GM23338 (cell line): ENCODE results near the gene PALMD. TPM values are rescaled to one million over a fixed set of nuclear protein-coding genes. Genes with fewer than 3 reads are reported as not detected.

Experiments
- ATAC-seq: fragments of 200-7000 bp; cut with Tn5 transposase; 3 replicates; pipeline ENCODE4 v1.9.1; 2020
- DNase-seq: peaks from one replicate; pipeline ENCODE4 v3.0.0-alpha.2; 2015; ENCODE audit warnings: low spot score
- H2AFZ ChIP-seq: fragments of 200-600 bp; sonication (generic); 2 replicates; pipeline ENCODE4 v1.8.0; 2016; ENCODE audit warnings: antibody characterized with exemption, mild to moderate bottlenecking, moderate library complexity
- H3F3A ChIP-seq: fragments of 200-600 bp; sonication (generic); replicated peaks from 2 replicates; pipeline ENCODE4 v1.8.0; 2017; ENCODE audit warnings: antibody characterized with exemption, mixed run types, low read depth
- H3K27ac ChIP-seq: fragments of 200-600 bp; sonication (generic); 2 replicates; pipeline ENCODE4 v1.6.1; 2016; ENCODE audit warnings: low read depth
- H3K27me3 ChIP-seq: fragments of 200-600 bp; sonication (generic); 2 replicates; pipeline ENCODE4 v1.8.0; 2016; ENCODE audit warnings: mild to moderate bottlenecking, mixed run types, moderate library complexity; ENCODE audit not compliant: insufficient read depth
- H3K36me3 ChIP-seq: fragments of 200-600 bp; sonication (generic); 2 replicates; pipeline ENCODE4 v1.8.0; 2016; ENCODE audit warnings: mild to moderate bottlenecking; ENCODE audit not compliant: insufficient read depth
- H3K4me1 ChIP-seq: fragments of 200-600 bp; sonication (generic); 2 replicates; pipeline ENCODE4 v1.8.0; 2016; ENCODE audit warnings: mild to moderate bottlenecking, moderate library complexity; ENCODE audit not compliant: insufficient read depth
- H3K4me2 ChIP-seq: fragments of 200-600 bp; sonication (generic); 2 replicates; pipeline ENCODE4 v1.7.1; 2017; ENCODE audit warnings: mixed run types
- H3K4me3 ChIP-seq: fragments of 200-600 bp; sonication (generic); 2 replicates; pipeline ENCODE4 v1.6.1; 2016; ENCODE audit warnings: mixed run types
- H3K79me2 ChIP-seq: fragments of 200-600 bp; sonication (generic); replicated peaks from 2 replicates; pipeline ENCODE4 v1.8.0; 2017; ENCODE audit warnings: mild to moderate bottlenecking; ENCODE audit not compliant: insufficient read depth
- H3K9me2 ChIP-seq: fragments of 200-600 bp; sonication (generic); 2 replicates; pipeline ENCODE4 v1.8.0; 2017; ENCODE audit not compliant: insufficient read depth
- H4K20me1 ChIP-seq: fragments of 200-600 bp; sonication (generic); replicated peaks from 2 replicates; pipeline ENCODE4 v1.8.0; 2017; ENCODE audit warnings: mild to moderate bottlenecking; ENCODE audit not compliant: insufficient read depth
- H3K27ac Mint-ChIP-seq: 2 replicates; pipeline ENCODE4 v1.8.0; 2020; ENCODE audit warnings: inconsistent platforms, mild to moderate bottlenecking, moderate library complexity, mixed read lengths
- H3K27me3 Mint-ChIP-seq: 3 replicates; pipeline ENCODE4 v1.8.0; 2022; ENCODE audit warnings: low read depth, mild to moderate bottlenecking, moderate library complexity, mixed read lengths, inconsistent platforms; ENCODE audit not compliant: insufficient read depth, poor library complexity
- H3K36me3 Mint-ChIP-seq: 3 replicates; pipeline ENCODE4 v1.8.0; 2021; ENCODE audit warnings: low read depth, mild to moderate bottlenecking, inconsistent platforms, moderate library complexity, mixed read lengths
- H3K4me1 Mint-ChIP-seq: 3 replicates; pipeline ENCODE4 v1.8.0; 2020; ENCODE audit warnings: mild to moderate bottlenecking, inconsistent platforms, mixed read lengths
- H3K4me3 Mint-ChIP-seq: 3 replicates; pipeline ENCODE4 v1.8.0; 2021; ENCODE audit warnings: moderate library complexity, mild to moderate bottlenecking, inconsistent platforms, mixed read lengths
- H3K9me3 Mint-ChIP-seq: 3 replicates; pipeline ENCODE4 v1.8.0; 2020; ENCODE audit warnings: moderate library complexity, mild to moderate bottlenecking, inconsistent platforms, mixed read lengths
- CTCF ChIP-seq, 2 experiments: fragments of 200-600 bp in 1 of 2; sonication (generic) in 1 of 2; conservative IDR thresholded peaks; 2 replicates each; pipeline versions ENCODE4 v1.5.1 to v1.6.1; 2016 to 2017; ENCODE audit warnings: antibody characterized with exemption in 2 of 2, low read depth in 2 of 2, mild to moderate bottlenecking in 2 of 2, moderate library complexity in 1 of 2
- EZH2 ChIP-seq: fragments of 200-600 bp; sonication (generic); IDR thresholded peaks from one replicate; pipeline ENCODE4 v1.8.0; 2017; ENCODE audit warnings: antibody characterized with exemption, mild to moderate bottlenecking, low read depth; ENCODE audit not compliant: unreplicated experiment
- EZH2phosphoT487 ChIP-seq: fragments of 200-600 bp; sonication (generic); IDR thresholded peaks from one replicate; pipeline ENCODE4 v1.8.1; 2018; ENCODE audit warnings: antibody characterized with exemption; ENCODE audit not compliant: unreplicated experiment
- JUNB ChIP-seq: IDR thresholded peaks from one replicate; pipeline ENCODE4 v1.6.1; 2016; ENCODE audit warnings: antibody characterized with exemption; ENCODE audit not compliant: unreplicated experiment
- POLR2AphosphoS5 ChIP-seq: IDR thresholded peaks from 2 replicates; pipeline ENCODE4 v1.6.1; 2016; ENCODE audit warnings: antibody characterized with exemption, low read depth
- STAT1 ChIP-seq: IDR thresholded peaks from one replicate; pipeline ENCODE4 v1.6.1; 2016; ENCODE audit warnings: antibody characterized with exemption; ENCODE audit not compliant: unreplicated experiment
- ZNF114 ChIP-seq: fragments of 250-450 bp; sonication (Bioruptor Pico); IDR thresholded peaks from 2 replicates; pipeline ENCODE4 v1.5.0; 2020; ENCODE audit warnings: mild to moderate bottlenecking, moderate library complexity
- ZNF331 ChIP-seq: fragments of 250-450 bp; sonication (Bioruptor Pico); IDR thresholded peaks from 2 replicates; pipeline ENCODE4 v1.5.0; 2020; ENCODE audit warnings: low read depth, mild to moderate bottlenecking, moderate library complexity
- polyA plus RNA-seq: library from polyadenylated mRNA; unstranded; fragments of >200 nt; fragmentation: Nextera tagmentation; extraction: Ambion mirVana; gene quantifications from 2 replicates; pipeline ENCODE4 v1.2.1, GENCODE V29; 2016
- total RNA-seq: library from RNA; depleted of rRNA; stranded (reverse); fragments of >200 nt; shearing (Covaris generic); gene quantifications from 2 replicates; pipeline ENCODE4 v1.2.3, GENCODE V29; 2014
- TF ChIP-seq, protein P1 (sequence below): IDR thresholded peaks from 2 replicates; pipeline ENCODE4 v1.6.1; 2016; ENCODE audit warnings: antibody characterized with exemption
- TF ChIP-seq, protein P2 (sequence below): fragments of 250-450 bp; sonication (Bioruptor Pico); IDR thresholded peaks from 2 replicates; pipeline ENCODE4 v1.5.0; 2020; ENCODE audit warnings: mild to moderate bottlenecking, moderate library complexity
- TF ChIP-seq, protein P3 (sequence below): IDR thresholded peaks from one replicate; pipeline ENCODE4 v1.6.1; 2018; ENCODE audit warnings: antibody characterized with exemption; ENCODE audit not compliant: unreplicated experiment

PALMD gene
- total and polyA plus RNA-seq, 2 experiments from 2014 or later: not detected

- TF ChIP-seq, protein P1, sequence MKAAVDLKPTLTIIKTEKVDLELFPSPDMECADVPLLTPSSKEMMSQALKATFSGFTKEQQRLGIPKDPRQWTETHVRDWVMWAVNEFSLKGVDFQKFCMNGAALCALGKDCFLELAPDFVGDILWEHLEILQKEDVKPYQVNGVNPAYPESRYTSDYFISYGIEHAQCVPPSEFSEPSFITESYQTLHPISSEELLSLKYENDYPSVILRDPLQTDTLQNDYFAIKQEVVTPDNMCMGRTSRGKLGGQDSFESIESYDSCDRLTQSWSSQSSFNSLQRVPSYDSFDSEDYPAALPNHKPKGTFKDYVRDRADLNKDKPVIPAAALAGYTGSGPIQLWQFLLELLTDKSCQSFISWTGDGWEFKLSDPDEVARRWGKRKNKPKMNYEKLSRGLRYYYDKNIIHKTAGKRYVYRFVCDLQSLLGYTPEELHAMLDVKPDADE: no peak
- TF ChIP-seq EZH2phosphoT487 (no peak), EZH2 (no peak)
- TF ChIP-seq, protein P2, sequence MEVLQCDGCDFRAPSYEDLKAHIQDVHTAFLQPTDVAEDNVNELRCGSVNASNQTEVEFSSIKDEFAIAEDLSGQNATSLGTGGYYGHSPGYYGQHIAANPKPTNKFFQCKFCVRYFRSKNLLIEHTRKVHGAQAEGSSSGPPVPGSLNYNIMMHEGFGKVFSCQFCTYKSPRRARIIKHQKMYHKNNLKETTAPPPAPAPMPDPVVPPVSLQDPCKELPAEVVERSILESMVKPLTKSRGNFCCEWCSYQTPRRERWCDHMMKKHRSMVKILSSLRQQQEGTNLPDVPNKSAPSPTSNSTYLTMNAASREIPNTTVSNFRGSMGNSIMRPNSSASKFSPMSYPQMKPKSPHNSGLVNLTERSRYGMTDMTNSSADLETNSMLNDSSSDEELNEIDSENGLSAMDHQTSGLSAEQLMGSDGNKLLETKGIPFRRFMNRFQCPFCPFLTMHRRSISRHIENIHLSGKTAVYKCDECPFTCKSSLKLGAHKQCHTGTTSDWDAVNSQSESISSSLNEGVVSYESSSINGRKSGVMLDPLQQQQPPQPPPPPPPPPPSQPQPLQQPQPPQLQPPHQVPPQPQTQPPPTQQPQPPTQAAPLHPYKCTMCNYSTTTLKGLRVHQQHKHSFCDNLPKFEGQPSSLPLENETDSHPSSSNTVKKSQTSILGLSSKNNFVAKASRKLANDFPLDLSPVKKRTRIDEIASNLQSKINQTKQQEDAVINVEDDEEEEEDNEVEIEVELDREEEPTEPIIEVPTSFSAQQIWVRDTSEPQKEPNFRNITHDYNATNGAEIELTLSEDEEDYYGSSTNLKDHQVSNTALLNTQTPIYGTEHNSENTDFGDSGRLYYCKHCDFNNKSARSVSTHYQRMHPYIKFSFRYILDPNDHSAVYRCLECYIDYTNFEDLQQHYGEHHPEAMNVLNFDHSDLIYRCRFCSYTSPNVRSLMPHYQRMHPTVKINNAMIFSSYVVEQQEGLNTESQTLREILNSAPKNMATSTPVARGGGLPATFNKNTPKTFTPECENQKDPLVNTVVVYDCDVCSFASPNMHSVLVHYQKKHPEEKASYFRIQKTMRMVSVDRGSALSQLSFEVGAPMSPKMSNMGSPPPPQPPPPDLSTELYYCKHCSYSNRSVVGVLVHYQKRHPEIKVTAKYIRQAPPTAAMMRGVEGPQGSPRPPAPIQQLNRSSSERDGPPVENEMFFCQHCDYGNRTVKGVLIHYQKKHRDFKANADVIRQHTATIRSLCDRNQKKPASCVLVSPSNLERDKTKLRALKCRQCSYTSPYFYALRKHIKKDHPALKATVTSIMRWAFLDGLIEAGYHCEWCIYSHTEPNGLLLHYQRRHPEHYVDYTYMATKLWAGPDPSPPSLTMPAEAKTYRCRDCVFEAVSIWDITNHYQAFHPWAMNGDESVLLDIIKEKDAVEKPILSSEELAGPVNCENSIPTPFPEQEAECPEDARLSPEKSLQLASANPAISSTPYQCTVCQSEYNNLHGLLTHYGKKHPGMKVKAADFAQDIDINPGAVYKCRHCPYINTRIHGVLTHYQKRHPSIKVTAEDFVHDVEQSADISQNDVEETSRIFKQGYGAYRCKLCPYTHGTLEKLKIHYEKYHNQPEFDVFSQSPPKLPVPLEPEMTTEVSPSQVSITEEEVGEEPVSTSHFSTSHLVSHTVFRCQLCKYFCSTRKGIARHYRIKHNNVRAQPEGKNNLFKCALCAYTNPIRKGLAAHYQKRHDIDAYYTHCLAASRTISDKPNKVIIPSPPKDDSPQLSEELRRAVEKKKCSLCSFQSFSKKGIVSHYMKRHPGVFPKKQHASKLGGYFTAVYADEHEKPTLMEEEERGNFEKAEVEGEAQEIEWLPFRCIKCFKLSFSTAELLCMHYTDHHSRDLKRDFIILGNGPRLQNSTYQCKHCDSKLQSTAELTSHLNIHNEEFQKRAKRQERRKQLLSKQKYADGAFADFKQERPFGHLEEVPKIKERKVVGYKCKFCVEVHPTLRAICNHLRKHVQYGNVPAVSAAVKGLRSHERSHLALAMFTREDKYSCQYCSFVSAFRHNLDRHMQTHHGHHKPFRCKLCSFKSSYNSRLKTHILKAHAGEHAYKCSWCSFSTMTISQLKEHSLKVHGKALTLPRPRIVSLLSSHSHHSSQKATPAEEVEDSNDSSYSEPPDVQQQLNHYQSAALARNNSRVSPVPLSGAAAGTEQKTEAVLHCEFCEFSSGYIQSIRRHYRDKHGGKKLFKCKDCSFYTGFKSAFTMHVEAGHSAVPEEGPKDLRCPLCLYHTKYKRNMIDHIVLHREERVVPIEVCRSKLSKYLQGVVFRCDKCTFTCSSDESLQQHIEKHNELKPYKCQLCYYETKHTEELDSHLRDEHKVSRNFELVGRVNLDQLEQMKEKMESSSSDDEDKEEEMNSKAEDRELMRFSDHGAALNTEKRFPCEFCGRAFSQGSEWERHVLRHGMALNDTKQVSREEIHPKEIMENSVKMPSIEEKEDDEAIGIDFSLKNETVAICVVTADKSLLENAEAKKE (CRISPR knock-in tag): no peak
Measured at GRCh38 chr1:99621340-99621901, 24.5 kb upstream of the PALMD start (continued).

DNA sequence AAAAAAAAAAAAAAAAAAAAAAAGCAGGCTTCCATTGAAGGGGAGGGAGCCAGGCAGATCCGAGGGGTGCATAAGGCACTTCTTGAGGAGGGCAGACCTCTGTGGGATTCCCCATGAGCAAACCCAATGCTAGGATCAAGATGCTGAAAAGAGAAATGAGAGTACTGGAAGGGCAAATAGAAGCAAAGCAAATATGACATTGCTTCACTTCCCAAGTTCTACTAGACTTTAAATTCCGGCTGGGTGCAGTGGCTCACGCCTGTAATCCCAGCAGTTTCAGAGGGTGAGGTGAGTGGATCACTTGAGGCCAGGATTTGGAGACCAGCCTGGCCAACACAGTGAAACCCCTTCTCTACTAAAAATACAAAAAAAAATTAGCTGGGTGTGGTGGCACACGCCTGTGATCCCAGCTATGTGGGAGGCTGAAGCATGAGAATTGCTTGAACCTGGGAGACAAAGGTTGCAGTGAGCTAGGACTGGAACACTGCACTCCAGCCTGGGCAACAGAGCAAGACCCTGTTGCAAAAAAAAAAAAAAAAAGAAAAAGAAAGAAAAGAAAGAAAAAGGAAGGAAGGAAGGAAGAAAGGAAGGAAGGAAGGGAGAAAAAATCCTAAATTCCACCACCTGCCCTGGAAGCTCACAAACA is 23.1 kb upstream of the PALMD start:
- H2AFZ ChIP-seq: no peak overlapping the region
- no peak overlapping the region for H3K4me2 ChIP-seq
- ATAC-seq (no peak), DNase-seq (no peak)
- H3K79me2 ChIP-seq: no peaks in the 10 kb centered on the region
- Mint-ChIP-seq H3K27me3 (no peaks in the 10 kb centered on the region), H3K4me1 (peaks cover 15% of the 10 kb centered on the region; the same call in 2 of the 3 replicates), H3K36me3 (no peaks in the 10 kb centered on the region), H3K27ac (no peak overlapping the region), H3K9me3 (no peaks in the 10 kb centered on the region), H3K4me3 (no peak overlapping the region)
- peaks cover 9% of the 10 kb centered on the region for H3K9me2 ChIP-seq
- H3K27me3 ChIP-seq: no peaks in the 10 kb centered on the region
- no peaks in the 10 kb centered on the region for H4K20me1 ChIP-seq
- H3F3A ChIP-seq: no peaks in the 10 kb centered on the region
- H3K27ac ChIP-seq: no peak overlapping the region
- no peaks in the 10 kb centered on the region for H3K36me3 ChIP-seq
- no peak overlapping the region for H3K4me3 ChIP-seq
- peaks cover 8% of the 10 kb centered on the region for H3K4me1 ChIP-seq
- TF ChIP-seq CTCF (conservative IDR thresholded peaks at IDR 0.05; ENCODE audit: low read depth in 2 of 2): no peak
- no peak for TF ChIP-seq JUNB
- TF ChIP-seq POLR2AphosphoS5: no peak
- no peak for TF ChIP-seq STAT1
- TF ChIP-seq EZH2: no peak
- no peak for TF ChIP-seq ZNF114 (CRISPR knock-in tag)
- no peak for TF ChIP-seq EZH2phosphoT487
- no peak for TF ChIP-seq ZNF331
- TF ChIP-seq, protein P3, sequence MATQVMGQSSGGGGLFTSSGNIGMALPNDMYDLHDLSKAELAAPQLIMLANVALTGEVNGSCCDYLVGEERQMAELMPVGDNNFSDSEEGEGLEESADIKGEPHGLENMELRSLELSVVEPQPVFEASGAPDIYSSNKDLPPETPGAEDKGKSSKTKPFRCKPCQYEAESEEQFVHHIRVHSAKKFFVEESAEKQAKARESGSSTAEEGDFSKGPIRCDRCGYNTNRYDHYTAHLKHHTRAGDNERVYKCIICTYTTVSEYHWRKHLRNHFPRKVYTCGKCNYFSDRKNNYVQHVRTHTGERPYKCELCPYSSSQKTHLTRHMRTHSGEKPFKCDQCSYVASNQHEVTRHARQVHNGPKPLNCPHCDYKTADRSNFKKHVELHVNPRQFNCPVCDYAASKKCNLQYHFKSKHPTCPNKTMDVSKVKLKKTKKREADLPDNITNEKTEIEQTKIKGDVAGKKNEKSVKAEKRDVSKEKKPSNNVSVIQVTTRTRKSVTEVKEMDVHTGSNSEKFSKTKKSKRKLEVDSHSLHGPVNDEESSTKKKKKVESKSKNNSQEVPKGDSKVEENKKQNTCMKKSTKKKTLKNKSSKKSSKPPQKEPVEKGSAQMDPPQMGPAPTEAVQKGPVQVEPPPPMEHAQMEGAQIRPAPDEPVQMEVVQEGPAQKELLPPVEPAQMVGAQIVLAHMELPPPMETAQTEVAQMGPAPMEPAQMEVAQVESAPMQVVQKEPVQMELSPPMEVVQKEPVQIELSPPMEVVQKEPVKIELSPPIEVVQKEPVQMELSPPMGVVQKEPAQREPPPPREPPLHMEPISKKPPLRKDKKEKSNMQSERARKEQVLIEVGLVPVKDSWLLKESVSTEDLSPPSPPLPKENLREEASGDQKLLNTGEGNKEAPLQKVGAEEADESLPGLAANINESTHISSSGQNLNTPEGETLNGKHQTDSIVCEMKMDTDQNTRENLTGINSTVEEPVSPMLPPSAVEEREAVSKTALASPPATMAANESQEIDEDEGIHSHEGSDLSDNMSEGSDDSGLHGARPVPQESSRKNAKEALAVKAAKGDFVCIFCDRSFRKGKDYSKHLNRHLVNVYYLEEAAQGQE: no peak
